Smooth muscle cell (in vitro differentiated cells): ENCODE data around the gene VAX1. TPM values are rescaled to one million over a fixed set of nuclear protein-coding genes. Genes with fewer than 3 reads are reported as not detected.

Source experiments
- DNase-seq: peaks from one replicate; lab custom pipeline; 2025; ENCODE audit not compliant: unreplicated experiment; lab: John Stamatoyannopoulos, UW
- H2AFZ ChIP-seq: fragments of 200-600 bp; sonication (generic); 2 replicates; pipeline ENCODE4 v1.6.0; 2016; ENCODE audit warnings: antibody characterized with exemption, low read depth, mild to moderate bottlenecking
- H3F3A ChIP-seq: fragments of 200-600 bp; sonication (generic); 2 replicates; pipeline ENCODE4 v1.6.0; 2017; ENCODE audit warnings: antibody characterized with exemption, low read depth
- H3K27ac ChIP-seq: fragments of 200-600 bp; sonication (generic); 2 replicates; pipeline ENCODE4 v1.5.1; 2016; ENCODE audit warnings: low read depth, mild to moderate bottlenecking
- H3K27me3 ChIP-seq: fragments of 200-600 bp; sonication (generic); 2 replicates; pipeline ENCODE4 v1.6.1; 2016; ENCODE audit warnings: low read depth, mild to moderate bottlenecking
- H3K36me3 ChIP-seq: fragments of 200-600 bp; sonication (generic); 2 replicates; pipeline ENCODE4 v1.5.1; 2016; ENCODE audit warnings: low read depth
- H3K4me1 ChIP-seq: fragments of 200-600 bp; sonication (generic); 2 replicates; pipeline ENCODE4 v1.5.1; 2016; ENCODE audit warnings: low read depth
- H3K4me2 ChIP-seq: fragments of 200-600 bp; sonication (generic); 2 replicates; pipeline ENCODE4 v1.6.0; 2016; ENCODE audit warnings: mild to moderate bottlenecking
- H3K4me3 ChIP-seq: fragments of 200-600 bp; sonication (generic); 2 replicates; pipeline ENCODE4 v1.5.1; 2016; ENCODE audit warnings: mild to moderate bottlenecking
- H3K79me2 ChIP-seq: fragments of 200-600 bp; sonication (generic); 2 replicates; pipeline ENCODE4 v1.6.0; 2016; ENCODE audit warnings: low read depth, mild to moderate bottlenecking
- H3K9ac ChIP-seq: fragments of 200-600 bp; sonication (generic); 2 replicates; pipeline ENCODE4 v1.6.0; 2016; ENCODE audit warnings: low read depth
- H3K9me3 ChIP-seq: fragments of 200-600 bp; sonication (generic); replicated peaks from 2 replicates; pipeline ENCODE4 v1.5.1; 2016; ENCODE audit warnings: low read depth
- H4K20me1 ChIP-seq: fragments of 200-600 bp; sonication (generic); 2 replicates; pipeline ENCODE4 v1.6.0; 2016; ENCODE audit warnings: low read depth
- CTCF ChIP-seq: fragments of 200-600 bp; sonication (generic); IDR thresholded peaks from 2 replicates; pipeline ENCODE4 v1.5.1; 2017; ENCODE audit warnings: borderline replicate concordance, mild to moderate bottlenecking, antibody characterized with exemption; ENCODE audit not compliant: insufficient read depth, poor library complexity, severe bottlenecking
- WGBS: methylation state at CpG from one replicate; pipeline ENCODE4 v1.1.7; 2016; ENCODE audit warnings: low lambda C conversion rate; 5-methylcytosine and 5-hydroxymethylcytosine counted together
- polyA plus RNA-seq: library from polyadenylated mRNA; unstranded; fragments of >200 nt; fragmentation: Nextera tagmentation; extraction: Ambion mirVana; gene quantifications from 2 replicates; pipeline ENCODE4 v1.2.1, GENCODE V29; 2016
- total RNA-seq: library from RNA; depleted of rRNA; stranded (reverse); fragments of >200 nt; gene quantifications from 2 replicates; pipeline ENCODE4 v1.2.3, GENCODE V29; 2014

Gene VAX1
- total and polyA plus RNA-seq, 2 experiments from 2014 or later, result not detected

GRCh38 chr10:117161386-117162033 lies 23.4 kb upstream of the VAX1 start:
- H3K4me3 ChIP-seq, result no peak overlapping the region
- H4K20me1 ChIP-seq, result no peaks in the 10 kb centered on the region
- no peak for TF ChIP-seq CTCF
- H3K36me3 ChIP-seq, result no peaks in the 10 kb centered on the region
- WGBS, result 23% methylated on average over 6 of the region's 6 CpGs
- H3K79me2 ChIP-seq, result no peaks in the 10 kb centered on the region
- H2AFZ ChIP-seq, result no peak overlapping the region
- H3K4me2 ChIP-seq, result no peak overlapping the region
- peaks cover 100% of the 10 kb centered on the region for H3K27me3 ChIP-seq
- H3K9me3 ChIP-seq, result no peaks in the 10 kb centered on the region
- no peak overlapping the region for H3K9ac ChIP-seq
- peaks cover 27% of the 10 kb centered on the region for H3K4me1 ChIP-seq
- no peaks in the 10 kb centered on the region for H3F3A ChIP-seq
- no peak overlapping the region for H3K27ac ChIP-seq
- no peak for DNase-seq

GRCh38 chr10:117160567-117160966 lies 22.5 kb upstream of the VAX1 start:
- Histone ChIP-seq H3K27me3 (peaks cover 100% of the 10 kb centered on the region), H3K9me3 (no peaks in the 10 kb centered on the region), H3K4me3 (no peak overlapping the region), H3K79me2 (no peaks in the 10 kb centered on the region), H3K27ac (no peak overlapping the region), H3K36me3 (no peaks in the 10 kb centered on the region), H3K4me2 (no peak overlapping the region), H2AFZ (no peak overlapping the region), H4K20me1 (no peaks in the 10 kb centered on the region), H3K4me1 (peaks cover 24% of the 10 kb centered on the region), H3F3A (no peaks in the 10 kb centered on the region), H3K9ac (no peak overlapping the region)
- 15% methylated on average over 5 of the region's 5 CpGs for WGBS
- TF ChIP-seq CTCF, result no peak
- no peak for DNase-seq

GRCh38 chr10:117159390-117159789 lies 21.3 kb upstream of the VAX1 start:
- peaks cover 24% of the 10 kb centered on the region for H3K4me1 ChIP-seq
- TF ChIP-seq CTCF, result no peak
- 7% methylated on average over 6 of the region's 6 CpGs for WGBS
- H3K4me2 ChIP-seq, result no peak overlapping the region
- H3K4me3 ChIP-seq, result no peak overlapping the region
- H3K27me3 ChIP-seq, result peaks cover 100% of the 10 kb centered on the region
- H3K36me3 ChIP-seq, result no peaks in the 10 kb centered on the region
- H3F3A ChIP-seq, result no peaks in the 10 kb centered on the region
- H3K79me2 ChIP-seq, result no peaks in the 10 kb centered on the region
- H2AFZ ChIP-seq, result no peak overlapping the region
- no peaks in the 10 kb centered on the region for H4K20me1 ChIP-seq
- no peaks in the 10 kb centered on the region for H3K9me3 ChIP-seq
- DNase-seq, result no peak
- no peak overlapping the region for H3K9ac ChIP-seq
- H3K27ac ChIP-seq, result no peak overlapping the region

DNA sequence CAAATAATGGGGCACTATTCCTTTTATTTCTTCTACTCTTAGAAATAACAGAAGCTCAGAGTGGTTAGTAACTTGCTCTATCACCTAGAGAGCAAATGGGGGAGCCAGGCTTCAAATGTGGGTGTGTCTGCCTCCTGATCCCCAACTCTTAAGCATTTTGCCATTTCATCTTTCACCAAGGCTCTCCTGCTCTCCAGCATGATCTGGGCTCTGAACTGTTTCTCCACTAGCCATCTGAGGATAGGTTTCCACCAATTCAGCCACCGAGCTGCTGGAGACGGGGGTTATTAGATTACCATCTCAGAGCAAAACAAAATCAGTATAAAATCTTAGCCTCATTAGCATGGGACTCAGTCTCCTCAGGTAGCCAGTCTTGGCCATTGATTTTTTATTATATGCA lies 20.2 kb upstream of the VAX1 start:
- Histone ChIP-seq H4K20me1 (no peaks in the 10 kb centered on the region), H3K4me3 (no peak overlapping the region), H3K27me3 (peaks cover 100% of the 10 kb centered on the region), H2AFZ (no peak overlapping the region), H3K9me3 (no peaks in the 10 kb centered on the region), H3K9ac (no peak overlapping the region), H3F3A (no peaks in the 10 kb centered on the region), H3K4me1 (peaks cover 19% of the 10 kb centered on the region), H3K27ac (no peak overlapping the region), H3K4me2 (no peak overlapping the region), H3K79me2 (no peaks in the 10 kb centered on the region), H3K36me3 (no peaks in the 10 kb centered on the region)
- no peak for TF ChIP-seq CTCF
- WGBS, result 19% methylated on average over 2 of the region's 2 CpGs
- no peak for DNase-seq
